Caco-2 (cell line): ENCODE results near the gene ASH1L. TPM values are rescaled to one million over a fixed set of nuclear protein-coding genes. Genes with fewer than 3 reads are reported as not detected.
A peak's percentile ranks its signal among the peaks of the same experiment; 100 is the strongest.

Experiments
- BruUV-seq: library from RNA; stranded (reverse); fragments of 400-500 nt; replicated peaks from 2 replicates; lab custom pipeline; 2021; lab: Mats Ljungman, UMichigan
- CTCF ChIA-PET: fragments of 300-600 bp; sonication (Branson Sonifier 250); formaldehyde crosslinking; loops from one replicate; lab custom pipeline; 2022; ENCODE audit warnings: antibody characterized with exemption; lab: Charles Lee
- POLR2A ChIA-PET: fragments of 300-600 bp; sonication (Branson Sonifier 250); formaldehyde crosslinking; loops from one replicate; lab custom pipeline; 2022; ENCODE audit warnings: antibody characterized with exemption; lab: Charles Lee
- DNase-seq, 2 experiments: peaks; one replicate each; pipeline versions ENCODE4 v3.0.0 to v3.0.0-alpha.2; 2020 to 2022
- H3K27me3 ChIP-seq: replicated peaks from 2 replicates; pipeline ENCODE4 v1.6.0; 2011; ENCODE audit warnings: low read length; ENCODE audit not compliant: control insufficient read depth, insufficient read depth
- H3K36me3 ChIP-seq: 2 replicates; pipeline ENCODE4 v1.5.1; 2011; ENCODE audit warnings: low read length; ENCODE audit not compliant: control insufficient read depth, insufficient read depth
- H3K4me1 ChIP-seq: fragments of 250-450 bp; sonication (Bioruptor Pico); 2 replicates; pipeline ENCODE4 v1.5.1; 2020; ENCODE audit warnings: mild to moderate bottlenecking
- H3K4me3 ChIP-seq: 2 replicates; pipeline ENCODE4 v1.5.1; 2011; ENCODE audit warnings: low read depth, mild to moderate bottlenecking, control low read depth, low read length
- H3K9me3 ChIP-seq: fragments of 250-450 bp; sonication (Bioruptor Pico); 2 replicates; pipeline ENCODE4 v1.5.1; 2020; ENCODE audit warnings: mild to moderate bottlenecking, moderate library complexity
- H3K27ac Mint-ChIP-seq: one replicate; pipeline ENCODE4 v1.8.0; 2022; ENCODE audit warnings: mixed read lengths; ENCODE audit not compliant: unreplicated experiment
- H3K27me3 Mint-ChIP-seq: one replicate; pipeline ENCODE4 v1.8.0; 2022; ENCODE audit warnings: mixed read lengths; ENCODE audit not compliant: insufficient read depth, unreplicated experiment
- H3K36me3 Mint-ChIP-seq: one replicate; pipeline ENCODE4 v1.8.0; 2022; ENCODE audit warnings: mild to moderate bottlenecking, mixed read lengths; ENCODE audit not compliant: insufficient read depth, unreplicated experiment
- H3K4me1 Mint-ChIP-seq: one replicate; pipeline ENCODE4 v1.8.0; 2022; ENCODE audit warnings: low read depth, mixed read lengths; ENCODE audit not compliant: unreplicated experiment
- H3K4me3 Mint-ChIP-seq: one replicate; pipeline ENCODE4 v1.8.0; 2022; ENCODE audit warnings: mild to moderate bottlenecking, moderate library complexity, mixed read lengths; ENCODE audit not compliant: unreplicated experiment
- H3K9me3 Mint-ChIP-seq: one replicate; pipeline ENCODE4 v1.8.0; 2022; ENCODE audit warnings: mixed read lengths; ENCODE audit not compliant: unreplicated experiment
- intact Hi-C: fragments of 100-400 bp; cut with micrococcal nuclease; formaldehyde crosslinking; loops from one replicate; pipeline ENCODE4 v1.10.0; 2022; ENCODE audit not compliant: unreplicated experiment
- total RNA-seq: library from RNA; stranded (reverse); gene quantifications from 2 replicates; pipeline ENCODE4 v1.2.3, GENCODE V29; 2022
- TF ChIP-seq, protein P1 (sequence below), 2 experiments: fragments of 200-600 bp in 1 of 2; IDR thresholded peaks; 1 replicate in 1 of 2; 2 replicates in 1 of 2; pipeline versions ENCODE4 v1.5.1 to v1.8.0; 2011 to 2022; ENCODE audit warnings: antibody characterized with exemption in 1 of 2, control low read depth in 1 of 2, inconsistent platforms in 1 of 2, low read depth in 1 of 2, low read length in 1 of 2, mild to moderate bottlenecking in 1 of 2, moderate library complexity in 1 of 2; ENCODE audit not compliant: insufficient read depth in 1 of 2, severe bottlenecking in 1 of 2, unreplicated experiment in 1 of 2

Gene ASH1L
- total RNA-seq, 1 experiment from 2014 or later: 39.4 TPM

DNA sequence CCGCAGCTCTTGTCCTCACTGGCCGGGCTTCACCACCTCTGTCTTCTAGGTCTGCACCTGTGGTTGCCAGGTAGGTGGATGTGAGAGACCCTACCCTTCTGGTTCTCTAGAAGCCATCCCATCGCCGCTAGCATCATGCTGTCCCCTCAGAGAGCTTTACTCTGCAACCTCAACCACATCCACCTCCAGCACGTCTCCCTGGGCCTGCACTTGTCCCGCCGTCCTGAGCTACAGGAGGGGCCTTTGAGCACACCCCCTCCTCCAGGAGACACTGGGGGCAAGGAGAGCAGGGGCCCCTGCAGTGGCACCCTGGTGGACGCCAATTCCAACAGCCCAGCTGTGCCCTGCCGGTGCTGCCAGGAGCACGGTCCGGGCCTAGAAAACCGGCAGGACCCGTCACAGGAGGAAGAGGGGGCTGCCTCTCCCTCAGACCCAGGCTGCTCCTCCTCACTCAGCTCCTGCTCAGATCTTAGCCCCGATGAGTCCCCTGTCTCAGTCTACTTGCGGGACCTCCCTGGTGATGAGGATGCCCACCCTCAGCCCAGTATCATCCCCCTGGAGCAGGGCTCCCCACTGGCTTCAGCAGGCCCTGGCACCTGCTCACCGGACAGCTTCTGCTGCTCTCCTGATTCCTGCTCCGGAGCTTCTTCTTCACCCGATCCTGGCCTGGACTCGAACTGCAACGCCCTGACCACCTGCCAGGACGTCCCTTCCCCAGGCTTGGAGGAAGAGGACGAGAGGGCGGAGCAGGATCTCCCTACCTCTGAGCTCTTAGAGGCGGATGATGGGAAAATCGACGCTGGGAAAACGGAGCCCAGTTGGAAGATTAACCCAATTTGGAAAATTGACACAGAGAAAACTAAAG, 240.7 kb downstream of the ASH1L start:
- TF ChIP-seq, protein P1, sequence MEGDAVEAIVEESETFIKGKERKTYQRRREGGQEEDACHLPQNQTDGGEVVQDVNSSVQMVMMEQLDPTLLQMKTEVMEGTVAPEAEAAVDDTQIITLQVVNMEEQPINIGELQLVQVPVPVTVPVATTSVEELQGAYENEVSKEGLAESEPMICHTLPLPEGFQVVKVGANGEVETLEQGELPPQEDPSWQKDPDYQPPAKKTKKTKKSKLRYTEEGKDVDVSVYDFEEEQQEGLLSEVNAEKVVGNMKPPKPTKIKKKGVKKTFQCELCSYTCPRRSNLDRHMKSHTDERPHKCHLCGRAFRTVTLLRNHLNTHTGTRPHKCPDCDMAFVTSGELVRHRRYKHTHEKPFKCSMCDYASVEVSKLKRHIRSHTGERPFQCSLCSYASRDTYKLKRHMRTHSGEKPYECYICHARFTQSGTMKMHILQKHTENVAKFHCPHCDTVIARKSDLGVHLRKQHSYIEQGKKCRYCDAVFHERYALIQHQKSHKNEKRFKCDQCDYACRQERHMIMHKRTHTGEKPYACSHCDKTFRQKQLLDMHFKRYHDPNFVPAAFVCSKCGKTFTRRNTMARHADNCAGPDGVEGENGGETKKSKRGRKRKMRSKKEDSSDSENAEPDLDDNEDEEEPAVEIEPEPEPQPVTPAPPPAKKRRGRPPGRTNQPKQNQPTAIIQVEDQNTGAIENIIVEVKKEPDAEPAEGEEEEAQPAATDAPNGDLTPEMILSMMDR (IDR thresholded peaks at IDR 0.05; ENCODE audit: insufficient read depth in 1 of 2, low read depth in 1 of 2, low read length in 1 of 2, severe bottlenecking in 1 of 2, unreplicated experiment in 1 of 2): no peak
- Mint-ChIP-seq H3K4me1 (peaks cover 16% of the 10 kb centered on the region), H3K27me3 (no peaks in the 10 kb centered on the region), H3K36me3 (peaks cover 81% of the 10 kb centered on the region), H3K27ac (peak overlapping the region; percentile 73), H3K4me3 (peak overlapping the region; percentile 94), H3K9me3 (no peaks in the 10 kb centered on the region)
- ChIA-PET POLR2A (interaction anchor here (1.0 to 1.1 kb wide), 2 partner anchors 14 to 49 kb away, joined by 3 to 5 read pairs; partner anchors contain the start of genes CLK2 and FDPS), CTCF (interaction anchor here (0.6 to 3.1 kb wide), 8 partner anchors 14 to 616 kb away, joined by 3 to 34 read pairs (median 4); partner anchors contain the start of genes CLK2 and FDPS)
- H3K4me1 ChIP-seq: peaks cover 14% of the 10 kb centered on the region
- BruUV-seq: no TSS peak
- H3K27me3 ChIP-seq: no peaks in the 10 kb centered on the region
- H3K4me3 ChIP-seq: peak overlapping the region; percentile 88
- peaks cover 3% of the 10 kb centered on the region; the same call in 1 of the 2 replicates for H3K36me3 ChIP-seq
- intact Hi-C loops: loop anchor here (10.0 kb wide), 1 partner anchor 273 kb away; no protein-coding TSS in a partner anchor
- H3K9me3 ChIP-seq: no peaks in the 10 kb centered on the region
- DNase-seq: no peak

DNA sequence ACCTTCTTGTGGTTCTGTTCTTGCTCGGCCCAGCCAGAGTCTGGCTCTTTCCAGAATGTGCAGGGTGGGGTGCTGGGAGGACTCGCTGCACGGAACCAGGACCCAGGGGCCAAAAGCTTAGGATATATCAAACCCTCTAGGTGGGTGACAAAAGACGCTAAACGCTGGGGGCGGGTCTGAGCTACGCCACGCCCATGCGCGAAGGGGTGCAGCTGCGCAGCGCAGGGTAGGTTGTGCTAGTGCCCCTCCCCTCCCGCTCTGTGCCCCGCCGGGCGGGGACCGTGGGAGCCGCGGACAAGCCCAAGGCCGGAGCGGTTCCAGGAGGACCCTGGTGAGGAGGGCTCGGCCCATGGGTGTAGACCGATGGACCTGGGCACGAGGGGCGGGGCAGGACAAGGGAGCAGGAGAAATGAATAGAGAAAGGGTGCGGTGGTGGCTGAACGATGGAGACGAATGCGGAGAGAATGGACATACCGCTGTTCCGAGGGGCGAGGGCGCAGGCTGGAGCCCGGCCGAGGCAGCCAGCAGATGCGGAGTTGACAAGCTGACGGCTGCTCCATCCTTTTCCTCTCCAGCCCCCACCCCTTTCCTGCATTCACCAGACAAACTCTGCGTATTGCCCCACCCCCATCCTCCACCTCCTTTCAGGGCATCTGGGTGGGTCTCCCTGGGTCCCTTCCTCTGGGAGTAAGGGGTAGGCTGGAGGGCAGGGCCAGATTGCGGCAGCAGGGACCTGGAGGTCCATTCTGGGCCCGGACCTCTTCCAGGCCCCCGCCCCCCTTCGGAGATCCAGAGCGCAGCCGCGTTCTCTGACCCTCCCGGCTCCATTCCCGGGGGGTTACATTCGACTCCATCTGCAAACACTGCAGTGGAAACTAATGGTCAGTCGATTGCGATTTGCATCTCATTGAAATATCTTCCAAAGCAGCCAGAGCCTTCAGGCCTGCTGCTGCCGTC, 241.7 kb downstream of the ASH1L start, which contains the start of gene RUSC1:
Gene RUSC1 (plus strand): TSS at position 234 of the 957 bp plus-strand sequence. CDS start 880 bp downstream, outside the sequence.
- CTCF ChIA-PET: interaction anchor here (0.6 to 3.1 kb wide), 2 partner anchors 16 to 70 kb away, joined by 3 to 34 read pairs; no protein-coding TSS in a partner anchor
- Mint-ChIP-seq H3K27ac (peak within 1 kb of the TSS; percentile 73), H3K27me3 (no peaks in the 10 kb centered on the region), H3K4me1 (peaks cover 10% of the 10 kb centered on the region), H3K4me3 (peak within 1 kb of the TSS; percentile 54), H3K9me3 (no peaks in the 10 kb centered on the region), H3K36me3 (peaks cover 76% of the 10 kb centered on the region)
- BruUV-seq: no TSS peak
- Histone ChIP-seq H3K36me3 (peaks cover 2% of the 10 kb centered on the region; the same call in 1 of the 2 replicates), H3K27me3 (no peaks in the 10 kb centered on the region), H3K9me3 (no peaks in the 10 kb centered on the region), H3K4me1 (peaks cover 24% of the 10 kb centered on the region), H3K4me3 (no peak within 1 kb of the TSS)
- intact Hi-C loops: loop anchor here (10.0 kb wide), 1 partner anchor 274 kb away; no protein-coding TSS in a partner anchor
- POLR2A ChIA-PET: no interaction called here
- TF ChIP-seq, protein P1 (IDR thresholded peaks at IDR 0.05; ENCODE audit: insufficient read depth in 1 of 2, low read depth in 1 of 2, low read length in 1 of 2, severe bottlenecking in 1 of 2, unreplicated experiment in 1 of 2): no peak
- no peak for DNase-seq
